ENCODE data around the gene ITPR3.

ITPR3 gene

GRCh38 chr6:33609528-33609927 lies 11.6 kb upstream of the ITPR3 start:
- in situ Hi-C loops (cut with HindIII; ENCODE audit: low pct_unique_long_range_greater_than_20kb, low sequenced_read_pairs), result no loop called here
- DNase-seq (ENCODE audit: low read depth in 1 of 2, low spot score in 1 of 2), result no peak

DNA sequence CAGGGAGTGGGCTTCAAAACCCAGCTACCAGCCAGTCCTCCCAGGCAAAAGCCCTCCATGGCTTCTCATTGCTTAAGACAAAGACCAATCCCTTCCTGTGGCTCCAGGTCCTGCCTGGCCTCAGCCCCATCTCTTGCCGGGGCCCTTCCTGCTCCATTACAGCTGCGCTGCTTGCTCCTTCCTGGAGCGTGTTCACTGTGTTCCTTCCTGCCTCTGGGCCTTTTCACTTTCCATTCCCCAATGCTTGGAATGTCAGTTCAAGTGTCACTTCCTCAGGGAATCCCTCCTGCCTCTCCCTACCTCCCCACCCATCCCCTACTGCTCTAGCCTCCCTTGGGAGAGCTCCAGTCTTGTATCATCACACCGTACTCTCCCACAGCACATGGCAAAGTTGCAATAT lies 11.1 kb upstream of the ITPR3 start:
- in situ Hi-C loops (cut with HindIII; ENCODE audit: low pct_unique_long_range_greater_than_20kb, low sequenced_read_pairs), result no loop called here
- no peak for TF ChIP-seq JUND (IDR thresholded peaks at IDR 0.05; ENCODE audit: low read depth)
- DNase-seq (ENCODE audit: low read depth in 1 of 2, low spot score in 1 of 2), result no peak

More at GRCh38 chr6:33609528-33609927, 11.6 kb upstream of the ITPR3 start:
- TF ChIP-seq JUND (IDR thresholded peaks at IDR 0.05; ENCODE audit: low read depth), result no peak

- in situ Hi-C loops (cut with HindIII; ENCODE audit: low pct_unique_long_range_greater_than_20kb, low sequenced_read_pairs), result no loop called here
- TF ChIP-seq JUND (IDR thresholded peaks at IDR 0.05; ENCODE audit: low read depth), result no peak
- DNase-seq (ENCODE audit: low read depth in 1 of 2, low spot score in 1 of 2), result no peak
Measured at GRCh38 chr6:33610779-33611732, 10.1 kb upstream of the ITPR3 start.

GRCh38 chr6:33613146-33613794 lies 7.9 kb upstream of the ITPR3 start:
- in situ Hi-C loops (cut with HindIII; ENCODE audit: low pct_unique_long_range_greater_than_20kb, low sequenced_read_pairs), result no loop called here
- no peak for TF ChIP-seq JUND (IDR thresholded peaks at IDR 0.05; ENCODE audit: low read depth)
- no peak for DNase-seq (ENCODE audit: low read depth in 1 of 2, low spot score in 1 of 2)

GRCh38 chr6:33613795-33614168 lies 7.3 kb upstream of the ITPR3 start:
- TF ChIP-seq JUND (IDR thresholded peaks at IDR 0.05; ENCODE audit: low read depth), result no peak
- DNase-seq (ENCODE audit: low read depth in 1 of 2, low spot score in 1 of 2), result no peak
- in situ Hi-C loops (cut with HindIII; ENCODE audit: low pct_unique_long_range_greater_than_20kb, low sequenced_read_pairs), result no loop called here

DNA sequence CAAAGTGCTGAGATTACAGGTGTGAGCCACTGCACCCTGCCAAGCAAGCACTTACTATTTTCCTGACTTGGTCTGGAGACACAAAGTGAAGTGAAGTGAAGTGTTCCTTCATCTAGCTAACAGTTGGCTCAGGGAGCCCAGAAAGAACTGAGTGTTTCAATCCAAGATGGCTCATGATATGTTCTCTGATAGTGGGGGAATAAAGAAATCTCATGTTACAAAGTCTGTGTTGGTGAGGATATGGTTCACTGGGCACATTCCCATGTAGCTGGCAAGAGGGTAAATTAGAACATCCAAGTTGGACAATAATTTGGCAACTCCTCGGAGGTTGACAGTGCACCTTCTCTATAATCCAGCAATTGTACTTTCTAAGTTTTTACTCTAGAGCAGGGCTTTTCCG lies 5.0 kb upstream of the ITPR3 start:
- no peak for DNase-seq (ENCODE audit: low read depth in 1 of 2, low spot score in 1 of 2)
- in situ Hi-C loops (cut with HindIII; ENCODE audit: low pct_unique_long_range_greater_than_20kb, low sequenced_read_pairs), result no loop called here
- no peak for TF ChIP-seq JUND (IDR thresholded peaks at IDR 0.05; ENCODE audit: low read depth)

DNA sequence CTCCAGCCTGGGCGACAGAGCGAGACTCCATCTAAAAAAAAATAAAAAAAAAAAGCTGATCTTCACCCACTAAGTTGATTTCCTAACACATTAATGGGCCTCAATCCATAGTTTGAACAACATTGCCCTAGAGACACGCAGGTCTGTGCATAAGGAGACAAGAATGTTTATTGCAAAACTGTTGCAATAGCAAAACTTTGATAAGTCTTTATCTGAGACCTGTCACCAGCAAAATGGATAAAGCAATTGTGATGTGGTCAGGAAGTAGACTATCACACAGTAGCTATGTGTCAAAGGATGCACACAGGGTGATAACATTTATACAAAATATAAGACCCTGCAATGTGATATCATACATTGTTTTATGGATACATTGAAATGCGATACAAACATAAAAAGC lies 4.2 kb upstream of the ITPR3 start:
- no peak for DNase-seq (ENCODE audit: low read depth in 1 of 2, low spot score in 1 of 2)
- in situ Hi-C loops (cut with HindIII; ENCODE audit: low pct_unique_long_range_greater_than_20kb, low sequenced_read_pairs), result no loop called here
- no peak for TF ChIP-seq JUND (IDR thresholded peaks at IDR 0.05; ENCODE audit: low read depth)

DNA sequence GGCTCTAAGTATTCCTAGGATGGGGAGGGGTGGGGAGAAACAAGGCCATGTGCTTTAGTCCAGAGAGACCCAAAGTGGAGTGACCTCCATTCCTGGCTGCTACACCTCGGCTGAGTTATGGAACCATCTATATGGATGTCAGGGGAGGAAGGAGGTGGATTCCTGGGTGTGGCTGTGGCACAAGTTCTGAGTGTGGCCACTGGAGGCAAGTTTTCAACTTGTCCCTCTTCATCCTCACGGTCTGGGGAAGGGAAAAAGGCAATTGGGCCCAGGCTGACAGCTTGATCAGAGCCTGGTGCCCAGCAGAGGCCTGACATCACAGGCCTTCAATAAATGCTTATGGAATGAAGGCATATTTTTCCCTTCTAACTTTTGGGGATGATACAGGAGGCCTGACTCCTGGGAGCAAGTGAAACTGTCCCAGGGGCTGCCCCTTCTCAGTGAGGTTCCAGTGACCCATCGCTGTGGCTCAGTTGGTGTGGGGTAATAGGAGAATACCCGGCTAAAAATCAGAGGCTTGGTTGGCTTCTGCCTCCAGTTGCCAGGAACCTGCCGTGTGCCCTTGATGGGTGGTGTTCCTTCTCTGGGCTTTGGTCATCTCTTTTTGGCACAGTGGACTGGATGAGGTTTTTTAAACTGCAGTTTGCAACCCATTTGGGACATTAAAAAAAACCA lies 1.8 kb upstream of the ITPR3 start:
- TF ChIP-seq JUND (IDR thresholded peaks at IDR 0.05; ENCODE audit: low read depth), result no peak
- in situ Hi-C loops (cut with HindIII; ENCODE audit: low pct_unique_long_range_greater_than_20kb, low sequenced_read_pairs), result no loop called here
- DNase-seq (ENCODE audit: low read depth in 1 of 2, low spot score in 1 of 2), result peak; percentile 43 to 48

DNA sequence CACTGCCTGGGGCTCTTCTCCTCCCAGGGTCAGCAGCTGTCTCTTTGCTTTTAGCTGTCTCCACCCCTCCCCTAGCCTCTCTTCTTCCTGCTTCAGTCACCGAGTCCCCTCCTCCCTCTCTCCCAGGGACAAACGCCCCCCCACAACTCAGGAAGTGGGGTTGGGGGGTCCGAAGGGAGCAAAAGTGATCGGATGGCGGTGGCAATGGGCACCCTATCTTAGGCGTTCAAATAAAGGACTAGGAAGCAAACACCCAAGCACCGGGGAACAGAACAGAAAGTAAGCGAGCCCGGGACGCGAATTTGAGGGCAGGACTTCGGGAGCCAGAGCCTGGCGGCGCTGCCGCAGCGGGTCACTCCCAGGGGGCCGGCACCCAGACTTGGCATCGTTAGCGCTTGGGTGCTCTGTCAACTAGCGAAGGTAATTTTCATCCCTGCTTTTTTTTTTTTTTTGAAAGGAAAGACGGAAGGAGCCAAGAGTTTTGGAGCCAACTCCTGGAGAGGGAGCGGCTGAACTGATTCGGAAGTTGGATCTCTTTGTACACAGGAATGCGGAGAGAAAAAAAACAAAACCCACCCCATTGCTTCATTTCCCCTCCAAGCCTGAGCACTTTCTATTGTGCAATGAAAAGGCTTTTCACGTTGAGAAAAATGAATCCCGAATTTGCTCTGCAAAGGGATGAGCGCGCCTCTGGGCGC lies 815 bp upstream of the ITPR3 start:
- in situ Hi-C loops (cut with HindIII; ENCODE audit: low pct_unique_long_range_greater_than_20kb, low sequenced_read_pairs), result no loop called here
- peak; percentile 52 to 65 for DNase-seq (ENCODE audit: low read depth in 1 of 2, low spot score in 1 of 2)
- TF ChIP-seq JUND (IDR thresholded peaks at IDR 0.05; ENCODE audit: low read depth), result no peak

- DNase-seq (ENCODE audit: low read depth in 1 of 2, low spot score in 1 of 2), result peak; percentile 51 to 77
- no peak for TF ChIP-seq JUND (IDR thresholded peaks at IDR 0.05; ENCODE audit: low read depth)
- in situ Hi-C loops (cut with HindIII; ENCODE audit: low pct_unique_long_range_greater_than_20kb, low sequenced_read_pairs), result no loop called here
Measured at GRCh38 chr6:33621711-33622388, 728 bp downstream of the ITPR3 start.

GRCh38 chr6:33622456-33623431 lies 1.6 kb downstream of the ITPR3 start:
- DNase-seq (ENCODE audit: low read depth in 1 of 2, low spot score in 1 of 2), result no peak
- TF ChIP-seq JUND (IDR thresholded peaks at IDR 0.05; ENCODE audit: low read depth), result no peak
- in situ Hi-C loops (cut with HindIII; ENCODE audit: low pct_unique_long_range_greater_than_20kb, low sequenced_read_pairs), result no loop called here

Measured in T47D (cell line).